Stomach (tissue), 9 donors: Measurements from ENCODE around the gene MTCL1. TPM values are rescaled to one million over a fixed set of nuclear protein-coding genes. Genes with fewer than 3 reads are reported as not detected.

Source experiments
- DNase-seq, 2 donors: peaks; one replicate each; pipeline versions ENCODE4 v3.0.0 to v3.0.0-alpha.2; 2013 to 2019
- H3K27ac ChIP-seq, 5 donors: fragments of 200-600 bp in 4 of 5; sonication (generic) in 4 of 5; one replicate each; pipeline ENCODE4 v1.5.1; 2013 to 2019; ENCODE audit warnings: mild to moderate bottlenecking in 1 of 5, moderate library complexity in 1 of 5
- H3K27me3 ChIP-seq, 3 donors: fragments of 200-600 bp; sonication (generic); one replicate each; pipeline ENCODE4 v1.5.1; 2017 to 2019; ENCODE audit warnings: mixed run types in 1 of 3
- H3K36me3 ChIP-seq, 4 donors: fragments of 200-600 bp; sonication (generic); 1 replicate in 3 of 4; 2 replicates in 1 of 4; pipeline ENCODE4 v1.5.1; 2016 to 2019
- H3K4me1 ChIP-seq, 4 donors: fragments of 200-600 bp; sonication (generic); one replicate each; pipeline ENCODE4 v1.5.1; 2016 to 2019
- H3K4me3 ChIP-seq, 4 donors: fragments of 200-600 bp; sonication (generic) in 3 of 4; one replicate each; pipeline ENCODE4 v1.5.1; 2016 to 2019; ENCODE audit warnings: mild to moderate bottlenecking in 1 of 4
- H3K9me3 ChIP-seq, 4 donors: fragments of 200-600 bp; sonication (generic); one replicate each; pipeline ENCODE4 v1.5.1; 2016 to 2019
- EP300 ChIP-seq: sonication (generic); formaldehyde crosslinking; IDR thresholded peaks from one replicate; pipeline ENCODE4 v1.6.1; 2017; ENCODE audit warnings: antibody characterized with exemption
- POLR2A ChIP-seq, 4 donors: fragments of 450-650 bp; IDR thresholded peaks; one replicate each; pipeline ENCODE4 v1.6.1; 2016; ENCODE audit warnings: antibody characterized with exemption in 4 of 4, control low read depth in 2 of 4, mild to moderate bottlenecking in 1 of 4, moderate library complexity in 1 of 4
- POLR2AphosphoS5 ChIP-seq, 3 donors: sonication (generic); formaldehyde crosslinking; IDR thresholded peaks; one replicate each; pipeline ENCODE4 v1.6.1; 2016; ENCODE audit warnings: antibody characterized with exemption in 3 of 3
- WGBS, 5 donors: extraction: QIAGEN DNeasy Blood & Tissue Kit in 3 of 5; methylation state at CpG; one replicate each; pipeline versions ENCODE4 v1.1.5 to v1.1.7; 2013 to 2018; 5-methylcytosine and 5-hydroxymethylcytosine counted together
- intact Hi-C: fragments of 100-400 bp; cut with DNase I; formaldehyde crosslinking; loops from one replicate; pipeline ENCODE4 v1.15.1; 2023; ENCODE audit warnings: low total_unique reads
- polyA plus RNA-seq, 3 donors: library from polyadenylated mRNA; stranded (reverse); fragments of 200-250 nt; gene quantifications; one replicate each; pipeline ENCODE4 v1.2.3, GENCODE V29; 2013
- total RNA-seq, 5 donors: library from RNA; depleted of rRNA; stranded (reverse); fragments of >200 nt; gene quantifications; one replicate each; pipeline versions ENCODE4 v1.1.0 to v1.2.3, GENCODE V29; 2014 to 2016
- TF ChIP-seq, protein P1 (sequence below), 7 experiments: fragments of 450-650 bp in 4 of 7; fragments of 200-600 bp in 3 of 7; sonication (generic) in 3 of 7; IDR thresholded peaks; one replicate each; pipeline ENCODE4 v1.5.1; 2016 to 2019; ENCODE audit warnings: antibody characterized with exemption in 7 of 7, control low read depth in 2 of 7, mild to moderate bottlenecking in 1 of 7
- donor health status: healthy with polysubstance abuse.
- donor health status: Bipolar disorder and iron deficiency.
- donor health status: healthy.

Gene MTCL1
- total and polyA plus RNA-seq, 8 donors: 2.3 to 225 (median 20.5) TPM

- intact Hi-C loops: no loop called here
- WGBS, 5 donors: 81 to 100% (median 89%) methylated on average over 1 of the region's 1 CpG
Measured at GRCh38 chr18:8866679-8867078, 161.3 kb downstream of the MTCL1 start.

DNA sequence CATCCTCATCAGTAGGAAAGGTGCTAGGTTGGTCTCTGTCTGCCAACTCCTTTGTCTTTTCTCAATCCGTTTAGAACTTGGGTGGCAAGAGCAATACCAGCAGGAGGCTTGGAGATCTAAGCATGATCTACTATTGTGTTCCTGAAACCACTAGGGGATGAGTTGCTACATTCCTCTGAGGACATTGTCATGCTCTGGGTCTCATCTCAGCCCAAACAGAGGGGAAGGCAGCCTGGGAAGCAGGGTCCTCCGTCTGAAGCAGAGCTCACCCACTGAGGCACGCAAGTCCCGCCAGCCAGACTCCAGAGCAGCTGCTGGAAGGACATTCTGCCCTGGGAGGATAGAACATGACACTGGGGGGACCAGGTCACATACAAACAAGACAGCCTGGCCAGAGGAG is 162.9 kb downstream of the MTCL1 start:
- intact Hi-C loops: no loop called here
- no peaks in the 10 kb centered on the region for H3K4me1 ChIP-seq
- WGBS, 5 donors: 81 to 88% (median 86%) methylated on average over 4 of the region's 4 CpGs
- no peak overlapping the region for H3K27ac ChIP-seq
- DNase-seq: no peak
- H3K27me3 ChIP-seq: no peaks in the 10 kb centered on the region
- no peaks in the 10 kb centered on the region for H3K9me3 ChIP-seq
- no peak overlapping the region for H3K4me3 ChIP-seq
- H3K36me3 ChIP-seq: no peaks in the 10 kb centered on the region
- TF ChIP-seq, protein P1, sequence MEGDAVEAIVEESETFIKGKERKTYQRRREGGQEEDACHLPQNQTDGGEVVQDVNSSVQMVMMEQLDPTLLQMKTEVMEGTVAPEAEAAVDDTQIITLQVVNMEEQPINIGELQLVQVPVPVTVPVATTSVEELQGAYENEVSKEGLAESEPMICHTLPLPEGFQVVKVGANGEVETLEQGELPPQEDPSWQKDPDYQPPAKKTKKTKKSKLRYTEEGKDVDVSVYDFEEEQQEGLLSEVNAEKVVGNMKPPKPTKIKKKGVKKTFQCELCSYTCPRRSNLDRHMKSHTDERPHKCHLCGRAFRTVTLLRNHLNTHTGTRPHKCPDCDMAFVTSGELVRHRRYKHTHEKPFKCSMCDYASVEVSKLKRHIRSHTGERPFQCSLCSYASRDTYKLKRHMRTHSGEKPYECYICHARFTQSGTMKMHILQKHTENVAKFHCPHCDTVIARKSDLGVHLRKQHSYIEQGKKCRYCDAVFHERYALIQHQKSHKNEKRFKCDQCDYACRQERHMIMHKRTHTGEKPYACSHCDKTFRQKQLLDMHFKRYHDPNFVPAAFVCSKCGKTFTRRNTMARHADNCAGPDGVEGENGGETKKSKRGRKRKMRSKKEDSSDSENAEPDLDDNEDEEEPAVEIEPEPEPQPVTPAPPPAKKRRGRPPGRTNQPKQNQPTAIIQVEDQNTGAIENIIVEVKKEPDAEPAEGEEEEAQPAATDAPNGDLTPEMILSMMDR (IDR thresholded peaks at IDR 0.05): no peak
- no peak for TF ChIP-seq POLR2AphosphoS5 (IDR thresholded peaks at IDR 0.05)
- no peak for TF ChIP-seq EP300
- no peak for TF ChIP-seq POLR2A (IDR thresholded peaks at IDR 0.05)

More at GRCh38 chr18:8866679-8867078, 161.3 kb downstream of the MTCL1 start:
- TF ChIP-seq, protein P1 (IDR thresholded peaks at IDR 0.05): no peak
- no peak for TF ChIP-seq POLR2A (IDR thresholded peaks at IDR 0.05)
- Histone ChIP-seq H3K4me1 (no peaks in the 10 kb centered on the region), H3K36me3 (no peaks in the 10 kb centered on the region), H3K4me3 (no peak overlapping the region), H3K9me3 (no peaks in the 10 kb centered on the region), H3K27me3 (no peaks in the 10 kb centered on the region), H3K27ac (no peak overlapping the region)
- DNase-seq: no peak

DNA sequence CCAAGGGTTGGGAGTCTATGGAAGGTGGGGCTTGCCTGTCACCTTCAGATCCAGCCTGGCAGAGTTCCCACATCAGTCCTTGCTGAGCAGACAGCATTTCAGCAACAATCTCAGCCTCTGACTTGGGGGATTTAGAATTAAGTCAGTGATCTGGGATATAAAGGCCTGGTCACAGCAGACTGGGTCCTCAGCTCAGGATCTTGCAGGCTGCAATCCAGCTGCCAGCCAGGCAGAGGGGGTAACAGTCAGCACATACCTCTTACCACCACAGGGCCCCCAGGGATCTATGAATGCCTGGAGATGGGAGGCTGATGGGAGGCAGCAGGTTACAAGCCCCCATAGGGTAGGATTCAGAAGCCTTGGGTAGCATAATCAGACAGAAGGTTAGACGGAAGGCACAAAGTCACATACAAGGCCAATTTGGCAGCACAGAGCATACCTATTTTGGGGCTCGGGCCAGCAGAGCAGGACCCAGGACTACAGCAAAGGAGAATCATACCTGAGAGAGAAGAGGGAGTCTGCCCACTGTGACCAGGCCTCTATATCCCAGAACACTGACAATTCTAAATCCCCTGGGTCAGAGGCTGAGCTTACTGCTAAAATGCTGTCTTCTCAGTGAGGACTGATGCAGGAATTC is 163.5 kb downstream of the MTCL1 start:
- H3K27ac ChIP-seq: no peak overlapping the region
- no peaks in the 10 kb centered on the region for H3K36me3 ChIP-seq
- no peaks in the 10 kb centered on the region for H3K4me1 ChIP-seq
- no peak overlapping the region for H3K4me3 ChIP-seq
- no peak for DNase-seq
- no peak for TF ChIP-seq POLR2AphosphoS5 (IDR thresholded peaks at IDR 0.05)
- TF ChIP-seq, protein P1 (IDR thresholded peaks at IDR 0.05): no peak
- TF ChIP-seq POLR2A (IDR thresholded peaks at IDR 0.05): no peak
- no peak for TF ChIP-seq EP300
- 88 to 100% (median 92%) methylated on average over 2 of the region's 2 CpGs for WGBS, 5 donors
- no peaks in the 10 kb centered on the region for H3K9me3 ChIP-seq
- H3K27me3 ChIP-seq: no peaks in the 10 kb centered on the region
- intact Hi-C loops: no loop called here

DNA sequence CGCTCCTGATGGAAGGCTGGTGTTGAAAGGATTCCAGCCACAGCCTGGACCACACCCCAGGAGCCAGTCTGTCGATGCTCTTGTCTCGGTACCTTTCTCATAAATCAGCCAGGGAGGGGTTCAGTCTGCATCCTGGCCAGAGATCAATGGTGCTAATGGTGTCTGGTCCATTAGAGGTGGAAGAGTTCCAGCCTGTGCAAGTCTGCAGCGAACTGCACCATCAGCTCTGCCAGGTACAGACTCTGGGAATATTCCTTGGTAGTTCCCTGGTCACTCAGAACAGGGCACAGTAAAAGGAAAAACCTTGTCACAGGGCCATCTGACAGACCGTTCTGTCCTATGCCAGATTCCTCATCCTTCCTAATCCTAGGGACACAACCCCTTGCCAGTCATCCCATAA is 164.3 kb downstream of the MTCL1 start:
- TF ChIP-seq POLR2AphosphoS5 (IDR thresholded peaks at IDR 0.05) (no peak), EP300 (no peak), POLR2A (IDR thresholded peaks at IDR 0.05) (no peak)
- TF ChIP-seq, protein P1 (IDR thresholded peaks at IDR 0.05): no peak
- no peak overlapping the region for H3K27ac ChIP-seq
- no peaks in the 10 kb centered on the region for H3K27me3 ChIP-seq
- no peaks in the 10 kb centered on the region for H3K36me3 ChIP-seq
- intact Hi-C loops: no loop called here
- H3K4me3 ChIP-seq: no peak overlapping the region
- no peak for DNase-seq
- H3K4me1 ChIP-seq: no peaks in the 10 kb centered on the region
- 86 to 92% (median 90%) methylated on average over 5 of the region's 5 CpGs for WGBS, 5 donors
- H3K9me3 ChIP-seq: no peaks in the 10 kb centered on the region
